Calu3 (cell line): ENCODE data around the gene SSNA1. TPM values are rescaled to one million over a fixed set of nuclear protein-coding genes. Genes with fewer than 3 reads are reported as not detected.

ENCODE experiments used
- BruUV-seq: library from RNA; stranded (reverse); fragments of 400-500 nt; replicated peaks from 2 replicates; lab custom pipeline; 2021; lab: Mats Ljungman, UMichigan
- CTCF ChIA-PET: fragments of 300-600 bp; sonication (Branson Sonifier 250); formaldehyde crosslinking; loops from one replicate; lab custom pipeline; 2022; ENCODE audit warnings: antibody characterized with exemption; lab: Charles Lee
- DNase-seq: peaks from one replicate; pipeline ENCODE4 v3.0.0; 2022
- H3K27ac Mint-ChIP-seq: one replicate; pipeline ENCODE4 v1.8.0; 2022; ENCODE audit warnings: mixed read lengths; ENCODE audit not compliant: unreplicated experiment
- H3K27me3 Mint-ChIP-seq: one replicate; pipeline ENCODE4 v1.8.0; 2022; ENCODE audit warnings: mixed read lengths; ENCODE audit not compliant: unreplicated experiment
- H3K36me3 Mint-ChIP-seq: one replicate; pipeline ENCODE4 v1.8.0; 2022; ENCODE audit warnings: mild to moderate bottlenecking, moderate library complexity, mixed read lengths; ENCODE audit not compliant: insufficient read depth, unreplicated experiment
- H3K4me1 Mint-ChIP-seq: one replicate; pipeline ENCODE4 v1.8.0; 2022; ENCODE audit warnings: mild to moderate bottlenecking, low read depth, mixed read lengths; ENCODE audit not compliant: unreplicated experiment
- H3K4me3 Mint-ChIP-seq: one replicate; pipeline ENCODE4 v1.8.0; 2022; ENCODE audit warnings: mild to moderate bottlenecking, low read depth, moderate library complexity, mixed read lengths; ENCODE audit not compliant: unreplicated experiment
- H3K9me3 Mint-ChIP-seq: one replicate; pipeline ENCODE4 v1.8.0; 2022; ENCODE audit warnings: low read depth, mixed read lengths; ENCODE audit not compliant: unreplicated experiment
- CTCF ChIP-seq: fragments of 200-600 bp; IDR thresholded peaks from one replicate; pipeline ENCODE4 v1.8.0; 2022; ENCODE audit warnings: antibody characterized with exemption; ENCODE audit not compliant: unreplicated experiment
- intact Hi-C: fragments of 100-400 bp; cut with micrococcal nuclease; formaldehyde crosslinking; loops from one replicate; pipeline ENCODE4 v1.10.0; 2022; ENCODE audit not compliant: unreplicated experiment
- total RNA-seq: library from RNA; stranded (reverse); gene quantifications from 2 replicates; pipeline ENCODE4 v1.2.3, GENCODE V29; 2022

Gene SSNA1
- total RNA-seq, 1 experiment from 2014 or later: 41.9 TPM

GRCh38 chr9:137191691-137192447 lies 3.4 kb downstream of the SSNA1 start:
- no peak for DNase-seq
- Mint-ChIP-seq H3K27me3 (no peaks in the 10 kb centered on the region), H3K4me1 (peaks cover 24% of the 10 kb centered on the region), H3K27ac (no peak overlapping the region), H3K36me3 (peaks cover 46% of the 10 kb centered on the region), H3K9me3 (no peaks in the 10 kb centered on the region), H3K4me3 (no peak overlapping the region)
- no TSS peak for BruUV-seq
- CTCF ChIA-PET: interaction anchor here (0.6 kb wide), 1 partner anchor 32 kb away, joined by 3 read pairs; no protein-coding TSS in a partner anchor
- no peak for TF ChIP-seq CTCF
- intact Hi-C loops: no loop called here

GRCh38 chr9:137192448-137192780 lies 3.9 kb downstream of the SSNA1 start:
- Mint-ChIP-seq H3K4me3 (no peak overlapping the region), H3K27ac (no peak overlapping the region), H3K4me1 (peaks cover 29% of the 10 kb centered on the region), H3K27me3 (no peaks in the 10 kb centered on the region), H3K36me3 (peaks cover 41% of the 10 kb centered on the region), H3K9me3 (no peaks in the 10 kb centered on the region)
- CTCF ChIA-PET: no interaction called here
- BruUV-seq: no TSS peak
- no peak for DNase-seq
- intact Hi-C loops: no loop called here
- TF ChIP-seq CTCF: no peak

GRCh38 chr9:137192859-137193258 lies 4.4 kb downstream of the SSNA1 start:
- no peak for TF ChIP-seq CTCF
- peaks cover 41% of the 10 kb centered on the region for H3K36me3 Mint-ChIP-seq
- CTCF ChIA-PET: no interaction called here
- no peaks in the 10 kb centered on the region for H3K9me3 Mint-ChIP-seq
- no peak for DNase-seq
- no peak overlapping the region for H3K27ac Mint-ChIP-seq
- peaks cover 30% of the 10 kb centered on the region for H3K4me1 Mint-ChIP-seq
- H3K27me3 Mint-ChIP-seq: no peaks in the 10 kb centered on the region
- no TSS peak for BruUV-seq
- intact Hi-C loops: no loop called here
- H3K4me3 Mint-ChIP-seq: no peak overlapping the region

- CTCF ChIA-PET: interaction anchor here (0.6 to 1.2 kb wide), 2 partner anchors 33 to 43 kb away, joined by 3 to 4 read pairs; partner anchors contain the start of gene RNF224
- H3K4me3 Mint-ChIP-seq: no peak overlapping the region
- no peak for DNase-seq
- H3K9me3 Mint-ChIP-seq: no peaks in the 10 kb centered on the region
- peaks cover 41% of the 10 kb centered on the region for H3K36me3 Mint-ChIP-seq
- no peaks in the 10 kb centered on the region for H3K27me3 Mint-ChIP-seq
- TF ChIP-seq CTCF: no peak
- BruUV-seq: no TSS peak
- no peak overlapping the region for H3K27ac Mint-ChIP-seq
- peaks cover 35% of the 10 kb centered on the region for H3K4me1 Mint-ChIP-seq
- intact Hi-C loops: no loop called here
Measured at GRCh38 chr9:137193771-137194170, 5.3 kb downstream of the SSNA1 start.
